ENCODE results near the gene PRELID2.

The PRELID2 gene

GRCh38 chr5:145793574-145793973 is 41.6 kb downstream of the PRELID2 start:
- DNase-seq: no peak

GRCh38 chr5:145792840-145793239 is 42.3 kb downstream of the PRELID2 start:
- no peak for DNase-seq

GRCh38 chr5:145791866-145792265 is 43.3 kb downstream of the PRELID2 start:
- DNase-seq: no peak

- DNase-seq: no peak
Measured at GRCh38 chr5:145787996-145788395, 47.1 kb downstream of the PRELID2 start.

GRCh38 chr5:145787507-145787906 is 47.6 kb downstream of the PRELID2 start:
- no peak for DNase-seq

- no peak for DNase-seq
Measured at GRCh38 chr5:145787001-145787400, 48.1 kb downstream of the PRELID2 start.

- no peak for DNase-seq
Measured at GRCh38 chr5:145780982-145781381, 54.2 kb downstream of the PRELID2 start.

GRCh38 chr5:145778144-145778900 is 56.8 kb downstream of the PRELID2 start:
- no peak for DNase-seq

- DNase-seq: no peak
Measured at GRCh38 chr5:145777445-145778063, 57.6 kb downstream of the PRELID2 start.

- DNase-seq: no peak
Measured at GRCh38 chr5:145776886-145777285, 58.3 kb downstream of the PRELID2 start.

GRCh38 chr5:145775893-145776444 is 59.2 kb downstream of the PRELID2 start:
- DNase-seq: no peak

GRCh38 chr5:145775411-145775810 is 59.7 kb downstream of the PRELID2 start:
- DNase-seq: no peak

- no peak for DNase-seq
Measured at GRCh38 chr5:145774442-145774841, 60.7 kb downstream of the PRELID2 start.

- no peak for DNase-seq
Measured at GRCh38 chr5:145772466-145772865, 62.7 kb downstream of the PRELID2 start.

- no peak for DNase-seq
Measured at GRCh38 chr5:145768863-145769262, 66.3 kb downstream of the PRELID2 start.

- no peak for DNase-seq
Measured at GRCh38 chr5:145764325-145764724, 70.8 kb downstream of the PRELID2 start.

- no peak for DNase-seq
Measured at GRCh38 chr5:145762833-145763232, 72.3 kb downstream of the PRELID2 start.

GRCh38 chr5:145761254-145761653 is 73.9 kb downstream of the PRELID2 start:
- no peak for DNase-seq

GRCh38 chr5:145760660-145761059 is 74.5 kb downstream of the PRELID2 start:
- DNase-seq: no peak

GRCh38 chr5:145752947-145753346 is 82.2 kb downstream of the PRELID2 start:
- no peak for DNase-seq

- no peak for DNase-seq
Measured at GRCh38 chr5:145752534-145752933, 82.6 kb downstream of the PRELID2 start.

- no peak for DNase-seq
Measured at GRCh38 chr5:145750199-145750598, 84.9 kb downstream of the PRELID2 start.

- DNase-seq: no peak
Measured at GRCh38 chr5:145743396-145744061, 91.6 kb downstream of the PRELID2 start.

- DNase-seq: no peak
Measured at GRCh38 chr5:145739843-145740242, 95.3 kb downstream of the PRELID2 start.

Measured in activated CD4-positive, CD25-positive, alpha-beta regulatory T cell (primary cell).